Endodermal cell (in vitro differentiated cells): ENCODE measurements around the gene CLCN1. TPM values are rescaled to one million over a fixed set of nuclear protein-coding genes. Genes with fewer than 3 reads are reported as not detected.

Experiments used
- DNase-seq: peaks from one replicate; pipeline ENCODE4 v3.0.0-alpha.2; 2017
- H3K27ac ChIP-seq: 2 replicates; pipeline ENCODE4 v1.5.1; 2013; ENCODE audit warnings: mild to moderate bottlenecking, low read depth, low read length, moderate library complexity
- H3K27me3 ChIP-seq: 2 replicates; pipeline ENCODE4 v1.6.1; 2013; ENCODE audit warnings: mild to moderate bottlenecking, low read length, moderate library complexity; ENCODE audit not compliant: insufficient read depth, control insufficient read depth, poor library complexity, severe bottlenecking
- H3K36me3 ChIP-seq: 2 replicates; pipeline ENCODE4 v1.7.0; 2013; ENCODE audit warnings: mild to moderate bottlenecking, low read length, moderate library complexity; ENCODE audit not compliant: control insufficient read depth, insufficient read depth
- H3K4me1 ChIP-seq: one replicate; pipeline ENCODE4 v1.7.0; 2013; ENCODE audit warnings: low read length; ENCODE audit not compliant: control insufficient read depth, insufficient read depth
- H3K4me3 ChIP-seq: 2 replicates; pipeline ENCODE4 v1.5.1; 2013; ENCODE audit warnings: mild to moderate bottlenecking, low read length, moderate library complexity
- H3K9ac ChIP-seq: 2 replicates; pipeline ENCODE4 v1.6.1; 2013; ENCODE audit warnings: mild to moderate bottlenecking, low read length, moderate library complexity; ENCODE audit not compliant: poor library complexity, severe bottlenecking; ENCODE audit errors: extremely low read depth
- H3K9me3 ChIP-seq: 2 replicates; pipeline ENCODE4 v1.6.1; 2013; ENCODE audit warnings: mild to moderate bottlenecking, low read length, moderate library complexity; ENCODE audit not compliant: control insufficient read depth
- H3K27ac Mint-ChIP-seq: 2 replicates; pipeline ENCODE4 v1.8.0; 2020; ENCODE audit warnings: mixed read lengths
- H3K27me3 Mint-ChIP-seq: 2 replicates; pipeline ENCODE4 v1.8.0; 2021; ENCODE audit warnings: mild to moderate bottlenecking, mixed read lengths; ENCODE audit not compliant: insufficient read depth
- H3K36me3 Mint-ChIP-seq: 2 replicates; pipeline ENCODE4 v1.8.0; 2020; ENCODE audit warnings: low read depth, mixed read lengths
- H3K4me1 Mint-ChIP-seq: 2 replicates; pipeline ENCODE4 v1.8.0; 2020; ENCODE audit warnings: mixed read lengths
- H3K4me3 Mint-ChIP-seq: 2 replicates; pipeline ENCODE4 v1.8.0; 2020; ENCODE audit warnings: mild to moderate bottlenecking, moderate library complexity, mixed read lengths
- H3K9me3 Mint-ChIP-seq: 2 replicates; pipeline ENCODE4 v1.8.0; 2020; ENCODE audit warnings: mild to moderate bottlenecking, mixed read lengths
- WGBS, 2 experiments: methylation state at CpG; one replicate each; pipeline versions ENCODE4 v1.1.5 to v1.1.7; 2013; ENCODE audit warnings: missing lambda C conversion rate in 2 of 2, mixed read lengths in 1 of 2; ENCODE audit not compliant: insufficient coverage in 1 of 2, insufficient read length in 1 of 2; 5-methylcytosine and 5-hydroxymethylcytosine counted together
- total RNA-seq, 2 donors: library from RNA; stranded (reverse); fragmentation: NEBNext Ultra II Directional in 1 of 2; extraction: Animal tissue kit (Norgen Biotek cat#: 25700) in 1 of 2; gene quantifications; 2 replicates in 1 of 2; 3 replicates in 1 of 2; pipeline ENCODE4 v1.2.1, GENCODE V29; 2021
- TF ChIP-seq, protein P1 (sequence below): fragments of 200-600 bp; sonication (generic); conservative IDR thresholded peaks from 2 replicates; pipeline ENCODE4 v1.5.0; 2021; ENCODE audit warnings: antibody characterized with exemption, mild to moderate bottlenecking

The CLCN1 gene
- total RNA-seq, 2 donors from 2014 or later: 0.53 TPM; not detected in 1

- Mint-ChIP-seq H3K36me3 (no peaks in the 10 kb centered on the region), H3K27ac (no peak overlapping the region), H3K9me3 (no peaks in the 10 kb centered on the region), H3K4me3 (no peak overlapping the region), H3K27me3 (peaks cover 14% of the 10 kb centered on the region), H3K4me1 (peaks cover 12% of the 10 kb centered on the region)
- TF ChIP-seq, protein P1, sequence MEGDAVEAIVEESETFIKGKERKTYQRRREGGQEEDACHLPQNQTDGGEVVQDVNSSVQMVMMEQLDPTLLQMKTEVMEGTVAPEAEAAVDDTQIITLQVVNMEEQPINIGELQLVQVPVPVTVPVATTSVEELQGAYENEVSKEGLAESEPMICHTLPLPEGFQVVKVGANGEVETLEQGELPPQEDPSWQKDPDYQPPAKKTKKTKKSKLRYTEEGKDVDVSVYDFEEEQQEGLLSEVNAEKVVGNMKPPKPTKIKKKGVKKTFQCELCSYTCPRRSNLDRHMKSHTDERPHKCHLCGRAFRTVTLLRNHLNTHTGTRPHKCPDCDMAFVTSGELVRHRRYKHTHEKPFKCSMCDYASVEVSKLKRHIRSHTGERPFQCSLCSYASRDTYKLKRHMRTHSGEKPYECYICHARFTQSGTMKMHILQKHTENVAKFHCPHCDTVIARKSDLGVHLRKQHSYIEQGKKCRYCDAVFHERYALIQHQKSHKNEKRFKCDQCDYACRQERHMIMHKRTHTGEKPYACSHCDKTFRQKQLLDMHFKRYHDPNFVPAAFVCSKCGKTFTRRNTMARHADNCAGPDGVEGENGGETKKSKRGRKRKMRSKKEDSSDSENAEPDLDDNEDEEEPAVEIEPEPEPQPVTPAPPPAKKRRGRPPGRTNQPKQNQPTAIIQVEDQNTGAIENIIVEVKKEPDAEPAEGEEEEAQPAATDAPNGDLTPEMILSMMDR: peak; percentile 45
- H3K27ac ChIP-seq: no peak overlapping the region
- no peaks in the 10 kb centered on the region for H3K9me3 ChIP-seq
- H3K27me3 ChIP-seq: no peaks in the 10 kb centered on the region
- DNase-seq: no peak
- no peak overlapping the region for H3K4me3 ChIP-seq
- no peaks in the 10 kb centered on the region for H3K4me1 ChIP-seq
- no peaks in the 10 kb centered on the region for H3K36me3 ChIP-seq
- 93 to 95% methylated on average over 7 to 8 of the region's 10 CpGs for WGBS, 2 experiments
- H3K9ac ChIP-seq: no peak overlapping the region
Measured at GRCh38 chr7:143329471-143330170, 13.7 kb downstream of the CLCN1 start.

DNA sequence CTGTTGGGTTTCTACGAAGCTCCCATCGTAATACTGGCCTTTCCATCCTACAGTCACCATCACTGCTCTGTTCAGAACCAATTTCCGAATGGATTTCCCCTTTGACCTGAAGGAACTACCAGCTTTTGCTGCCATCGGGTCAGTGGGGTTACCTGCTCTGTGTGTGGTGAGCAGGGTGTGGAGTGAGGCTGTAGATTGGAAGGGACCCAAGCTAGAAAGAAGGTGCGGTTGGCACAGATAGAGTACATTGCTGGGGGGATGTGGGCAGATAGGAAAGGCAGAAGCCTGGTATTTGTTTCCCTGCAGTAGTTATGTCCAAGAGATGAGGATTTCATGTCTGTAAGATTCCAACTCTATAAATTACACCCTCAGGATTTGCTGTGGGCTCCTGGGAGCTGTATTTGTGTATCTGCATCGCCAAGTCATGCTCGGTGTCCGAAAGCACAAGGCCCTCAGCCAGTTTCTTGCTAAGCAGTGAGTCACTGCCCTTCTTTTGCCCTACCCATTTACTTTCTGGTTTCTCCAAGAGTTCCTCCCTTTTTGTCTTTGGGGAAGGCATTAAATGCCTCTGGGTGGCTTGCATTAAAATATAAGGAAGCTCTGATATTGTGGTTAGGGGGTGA lies 15.4 kb downstream of the CLCN1 start:
- H3K9me3 Mint-ChIP-seq: no peaks in the 10 kb centered on the region
- H3K4me3 Mint-ChIP-seq: no peak overlapping the region
- peaks cover 14% of the 10 kb centered on the region for H3K27me3 Mint-ChIP-seq
- no peak for DNase-seq
- H3K36me3 Mint-ChIP-seq: no peaks in the 10 kb centered on the region
- H3K27ac ChIP-seq: no peak overlapping the region
- no peaks in the 10 kb centered on the region for H3K9me3 ChIP-seq
- 92 to 96% methylated on average over 4 to 8 of the region's 8 CpGs for WGBS, 2 experiments
- H3K9ac ChIP-seq: no peak overlapping the region
- H3K4me3 ChIP-seq: no peak overlapping the region
- no peaks in the 10 kb centered on the region for H3K4me1 ChIP-seq
- TF ChIP-seq, protein P1: no peak
- H3K36me3 ChIP-seq: no peaks in the 10 kb centered on the region
- H3K27ac Mint-ChIP-seq: no peak overlapping the region
- no peaks in the 10 kb centered on the region for H3K4me1 Mint-ChIP-seq
- H3K27me3 ChIP-seq: no peaks in the 10 kb centered on the region

DNA sequence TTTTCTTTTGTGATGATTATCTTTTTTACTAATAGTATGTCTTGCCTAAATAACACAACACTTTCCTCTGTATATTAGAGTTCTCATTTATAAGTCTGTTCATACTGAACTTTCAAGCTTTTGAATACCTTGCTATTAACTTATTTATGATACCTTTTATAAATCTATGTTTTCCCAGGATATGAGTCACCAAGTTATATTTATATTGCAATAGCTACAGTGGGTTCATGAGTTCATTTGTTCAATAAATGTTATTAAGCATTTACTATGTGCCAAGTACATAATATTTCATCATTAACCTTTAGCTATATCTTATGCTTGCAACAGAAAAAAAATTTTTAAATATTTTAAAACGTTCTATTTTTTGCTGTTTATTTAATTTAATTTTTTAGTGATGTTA lies 18.3 kb downstream of the CLCN1 start:
- Mint-ChIP-seq H3K4me3 (no peak overlapping the region), H3K9me3 (no peaks in the 10 kb centered on the region), H3K27ac (no peak overlapping the region), H3K4me1 (no peaks in the 10 kb centered on the region), H3K36me3 (no peaks in the 10 kb centered on the region), H3K27me3 (peaks cover 11% of the 10 kb centered on the region)
- TF ChIP-seq, protein P1: no peak
- Histone ChIP-seq H3K4me1 (no peaks in the 10 kb centered on the region), H3K9ac (no peak overlapping the region), H3K27ac (no peak overlapping the region), H3K36me3 (no peaks in the 10 kb centered on the region), H3K9me3 (peaks cover 6% of the 10 kb centered on the region), H3K27me3 (no peaks in the 10 kb centered on the region), H3K4me3 (no peak overlapping the region)
- DNase-seq: no peak
- no CpG with 5 or more reads among the region's 1 CpG for WGBS, 2 experiments
